K562 (cell line): Measurements from ENCODE around the gene BRSK1. TPM values are rescaled to one million over a fixed set of nuclear protein-coding genes. Genes with fewer than 3 reads are reported as not detected.
A peak's percentile ranks its signal among the peaks of the same experiment; 100 is the strongest.

Experiments
- DMBX1 ChIP-seq: fragments of 250-450 bp; sonication (Bioruptor Pico); IDR thresholded peaks from 2 replicates; pipeline ENCODE4 v1.8.0; 2022; ENCODE audit warnings: inconsistent platforms, mild to moderate bottlenecking, moderate library complexity, borderline replicate concordance
- GATAD2A ChIP-seq: fragments of 450-650 bp; IDR thresholded peaks from 2 replicates; pipeline ENCODE4 v1.6.1; 2017
- SPI1 ChIP-seq: IDR thresholded peaks from 2 replicates; pipeline ENCODE4 v1.6.1; 2011; ENCODE audit warnings: low read depth, low read length, control low read depth, borderline replicate concordance
- TFE3 ChIP-seq: fragments of 450-650 bp; formaldehyde crosslinking; IDR thresholded peaks from 2 replicates; pipeline ENCODE4 v1.4.0; 2020; ENCODE audit warnings: mild to moderate bottlenecking, mixed read lengths
- polyA plus RNA-seq, 8 experiments: library from polyadenylated mRNA; depleted of rRNA in 4 of 8; stranded (reverse) in 5 of 8; unstranded in 3 of 8; fragments of >200 nt; fragmentation: Nextera tagmentation in 2 of 8; fragmentation: Illumina TruSeq in 1 of 8; extraction: Ambion mirVana in 2 of 8; extraction: Trizol in 1 of 8; gene quantifications; 2 replicates each; pipeline versions ENCODE4 v1.2.1 to v1.2.3, GENCODE V29; 2011 to 2014; ENCODE audit warnings: inconsistent platforms in 1 of 8, missing spikeins in 1 of 8
- total RNA-seq, 7 experiments: library from RNA; depleted of rRNA in 6 of 7; stranded (reverse); fragments of >200 nt in 6 of 7; fragmentation: Illumina TruSeq in 2 of 7; extraction: Trizol in 2 of 7; gene quantifications; 2 replicates each; pipeline versions ENCODE4 v1.2.1 to v1.2.3, GENCODE V29; 2011 to 2021; ENCODE audit warnings: low replicate concordance in 1 of 7
- TF ChIP-seq, protein P1 (sequence below): fragments of 450-650 bp; IDR thresholded peaks from 2 replicates; pipeline ENCODE4 v1.6.1; 2016; ENCODE audit warnings: mild to moderate bottlenecking, moderate library complexity
- TF ChIP-seq, protein P2 (sequence below): sonication (generic); formaldehyde crosslinking; IDR thresholded peaks from 2 replicates; pipeline ENCODE4 v1.9.0; 2022; ENCODE audit warnings: mild to moderate bottlenecking, missing genetic modification reagents
- TF ChIP-seq, protein P3 (sequence below): fragments of 450-650 bp; IDR thresholded peaks from 2 replicates; pipeline ENCODE4 v1.6.1; 2017; ENCODE audit warnings: antibody characterized with exemption, mild to moderate bottlenecking

The BRSK1 gene
- total and polyA plus RNA-seq, 9 of the 15 experiments (the other 6 are each of a cell fraction or from before 2014, with no cell fraction given), result 1.7 to 9.3 (median 3.8) TPM; not detected in 2

DNA sequence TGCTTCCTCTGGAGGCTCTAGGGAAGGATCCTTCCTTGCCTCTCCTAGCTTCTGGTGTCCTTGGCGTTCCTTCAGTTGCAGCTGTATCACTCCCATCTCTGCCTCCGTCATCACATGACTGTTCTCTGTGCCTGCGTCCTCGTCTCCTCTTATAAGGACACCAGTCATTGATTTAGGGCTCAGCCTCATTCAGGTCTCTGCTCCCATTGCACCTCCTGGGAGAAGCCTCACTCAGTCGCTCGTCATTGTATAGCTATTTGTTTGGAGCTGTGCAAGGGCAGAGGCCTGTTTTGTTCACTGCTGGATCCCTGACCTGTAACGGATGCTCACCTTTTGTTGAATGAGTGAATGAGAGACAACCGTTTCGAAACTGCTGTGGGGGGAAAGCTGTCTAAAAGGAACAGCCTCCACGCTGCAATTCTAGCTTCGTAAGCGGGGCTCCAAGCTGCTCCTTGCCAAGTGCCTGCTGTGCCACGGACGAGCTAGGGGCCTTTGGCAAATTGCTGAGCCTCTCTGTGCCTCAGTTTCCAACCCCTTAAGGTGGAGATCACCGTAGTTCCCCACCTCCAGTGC lies 17.2 kb downstream of the BRSK1 start (continued):
- TF ChIP-seq, protein P1, sequence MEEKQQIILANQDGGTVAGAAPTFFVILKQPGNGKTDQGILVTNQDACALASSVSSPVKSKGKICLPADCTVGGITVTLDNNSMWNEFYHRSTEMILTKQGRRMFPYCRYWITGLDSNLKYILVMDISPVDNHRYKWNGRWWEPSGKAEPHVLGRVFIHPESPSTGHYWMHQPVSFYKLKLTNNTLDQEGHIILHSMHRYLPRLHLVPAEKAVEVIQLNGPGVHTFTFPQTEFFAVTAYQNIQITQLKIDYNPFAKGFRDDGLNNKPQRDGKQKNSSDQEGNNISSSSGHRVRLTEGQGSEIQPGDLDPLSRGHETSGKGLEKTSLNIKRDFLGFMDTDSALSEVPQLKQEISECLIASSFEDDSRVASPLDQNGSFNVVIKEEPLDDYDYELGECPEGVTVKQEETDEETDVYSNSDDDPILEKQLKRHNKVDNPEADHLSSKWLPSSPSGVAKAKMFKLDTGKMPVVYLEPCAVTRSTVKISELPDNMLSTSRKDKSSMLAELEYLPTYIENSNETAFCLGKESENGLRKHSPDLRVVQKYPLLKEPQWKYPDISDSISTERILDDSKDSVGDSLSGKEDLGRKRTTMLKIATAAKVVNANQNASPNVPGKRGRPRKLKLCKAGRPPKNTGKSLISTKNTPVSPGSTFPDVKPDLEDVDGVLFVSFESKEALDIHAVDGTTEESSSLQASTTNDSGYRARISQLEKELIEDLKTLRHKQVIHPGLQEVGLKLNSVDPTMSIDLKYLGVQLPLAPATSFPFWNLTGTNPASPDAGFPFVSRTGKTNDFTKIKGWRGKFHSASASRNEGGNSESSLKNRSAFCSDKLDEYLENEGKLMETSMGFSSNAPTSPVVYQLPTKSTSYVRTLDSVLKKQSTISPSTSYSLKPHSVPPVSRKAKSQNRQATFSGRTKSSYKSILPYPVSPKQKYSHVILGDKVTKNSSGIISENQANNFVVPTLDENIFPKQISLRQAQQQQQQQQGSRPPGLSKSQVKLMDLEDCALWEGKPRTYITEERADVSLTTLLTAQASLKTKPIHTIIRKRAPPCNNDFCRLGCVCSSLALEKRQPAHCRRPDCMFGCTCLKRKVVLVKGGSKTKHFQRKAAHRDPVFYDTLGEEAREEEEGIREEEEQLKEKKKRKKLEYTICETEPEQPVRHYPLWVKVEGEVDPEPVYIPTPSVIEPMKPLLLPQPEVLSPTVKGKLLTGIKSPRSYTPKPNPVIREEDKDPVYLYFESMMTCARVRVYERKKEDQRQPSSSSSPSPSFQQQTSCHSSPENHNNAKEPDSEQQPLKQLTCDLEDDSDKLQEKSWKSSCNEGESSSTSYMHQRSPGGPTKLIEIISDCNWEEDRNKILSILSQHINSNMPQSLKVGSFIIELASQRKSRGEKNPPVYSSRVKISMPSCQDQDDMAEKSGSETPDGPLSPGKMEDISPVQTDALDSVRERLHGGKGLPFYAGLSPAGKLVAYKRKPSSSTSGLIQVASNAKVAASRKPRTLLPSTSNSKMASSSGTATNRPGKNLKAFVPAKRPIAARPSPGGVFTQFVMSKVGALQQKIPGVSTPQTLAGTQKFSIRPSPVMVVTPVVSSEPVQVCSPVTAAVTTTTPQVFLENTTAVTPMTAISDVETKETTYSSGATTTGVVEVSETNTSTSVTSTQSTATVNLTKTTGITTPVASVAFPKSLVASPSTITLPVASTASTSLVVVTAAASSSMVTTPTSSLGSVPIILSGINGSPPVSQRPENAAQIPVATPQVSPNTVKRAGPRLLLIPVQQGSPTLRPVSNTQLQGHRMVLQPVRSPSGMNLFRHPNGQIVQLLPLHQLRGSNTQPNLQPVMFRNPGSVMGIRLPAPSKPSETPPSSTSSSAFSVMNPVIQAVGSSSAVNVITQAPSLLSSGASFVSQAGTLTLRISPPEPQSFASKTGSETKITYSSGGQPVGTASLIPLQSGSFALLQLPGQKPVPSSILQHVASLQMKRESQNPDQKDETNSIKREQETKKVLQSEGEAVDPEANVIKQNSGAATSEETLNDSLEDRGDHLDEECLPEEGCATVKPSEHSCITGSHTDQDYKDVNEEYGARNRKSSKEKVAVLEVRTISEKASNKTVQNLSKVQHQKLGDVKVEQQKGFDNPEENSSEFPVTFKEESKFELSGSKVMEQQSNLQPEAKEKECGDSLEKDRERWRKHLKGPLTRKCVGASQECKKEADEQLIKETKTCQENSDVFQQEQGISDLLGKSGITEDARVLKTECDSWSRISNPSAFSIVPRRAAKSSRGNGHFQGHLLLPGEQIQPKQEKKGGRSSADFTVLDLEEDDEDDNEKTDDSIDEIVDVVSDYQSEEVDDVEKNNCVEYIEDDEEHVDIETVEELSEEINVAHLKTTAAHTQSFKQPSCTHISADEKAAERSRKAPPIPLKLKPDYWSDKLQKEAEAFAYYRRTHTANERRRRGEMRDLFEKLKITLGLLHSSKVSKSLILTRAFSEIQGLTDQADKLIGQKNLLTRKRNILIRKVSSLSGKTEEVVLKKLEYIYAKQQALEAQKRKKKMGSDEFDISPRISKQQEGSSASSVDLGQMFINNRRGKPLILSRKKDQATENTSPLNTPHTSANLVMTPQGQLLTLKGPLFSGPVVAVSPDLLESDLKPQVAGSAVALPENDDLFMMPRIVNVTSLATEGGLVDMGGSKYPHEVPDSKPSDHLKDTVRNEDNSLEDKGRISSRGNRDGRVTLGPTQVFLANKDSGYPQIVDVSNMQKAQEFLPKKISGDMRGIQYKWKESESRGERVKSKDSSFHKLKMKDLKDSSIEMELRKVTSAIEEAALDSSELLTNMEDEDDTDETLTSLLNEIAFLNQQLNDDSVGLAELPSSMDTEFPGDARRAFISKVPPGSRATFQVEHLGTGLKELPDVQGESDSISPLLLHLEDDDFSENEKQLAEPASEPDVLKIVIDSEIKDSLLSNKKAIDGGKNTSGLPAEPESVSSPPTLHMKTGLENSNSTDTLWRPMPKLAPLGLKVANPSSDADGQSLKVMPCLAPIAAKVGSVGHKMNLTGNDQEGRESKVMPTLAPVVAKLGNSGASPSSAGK, result no peak
- TF ChIP-seq GATAD2A, result no peak
- TF ChIP-seq, protein P2, sequence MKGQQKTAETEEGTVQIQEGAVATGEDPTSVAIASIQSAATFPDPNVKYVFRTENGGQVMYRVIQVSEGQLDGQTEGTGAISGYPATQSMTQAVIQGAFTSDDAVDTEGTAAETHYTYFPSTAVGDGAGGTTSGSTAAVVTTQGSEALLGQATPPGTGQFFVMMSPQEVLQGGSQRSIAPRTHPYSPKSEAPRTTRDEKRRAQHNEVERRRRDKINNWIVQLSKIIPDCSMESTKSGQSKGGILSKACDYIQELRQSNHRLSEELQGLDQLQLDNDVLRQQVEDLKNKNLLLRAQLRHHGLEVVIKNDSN, result 0 out of 2 replicates have a peak, but pooled peaks have one; percentile 21
- TF ChIP-seq SPI1, result no peak
- peak; percentile 37 for TF ChIP-seq TFE3 (CRISPR knock-in tag)
- TF ChIP-seq, protein P3, sequence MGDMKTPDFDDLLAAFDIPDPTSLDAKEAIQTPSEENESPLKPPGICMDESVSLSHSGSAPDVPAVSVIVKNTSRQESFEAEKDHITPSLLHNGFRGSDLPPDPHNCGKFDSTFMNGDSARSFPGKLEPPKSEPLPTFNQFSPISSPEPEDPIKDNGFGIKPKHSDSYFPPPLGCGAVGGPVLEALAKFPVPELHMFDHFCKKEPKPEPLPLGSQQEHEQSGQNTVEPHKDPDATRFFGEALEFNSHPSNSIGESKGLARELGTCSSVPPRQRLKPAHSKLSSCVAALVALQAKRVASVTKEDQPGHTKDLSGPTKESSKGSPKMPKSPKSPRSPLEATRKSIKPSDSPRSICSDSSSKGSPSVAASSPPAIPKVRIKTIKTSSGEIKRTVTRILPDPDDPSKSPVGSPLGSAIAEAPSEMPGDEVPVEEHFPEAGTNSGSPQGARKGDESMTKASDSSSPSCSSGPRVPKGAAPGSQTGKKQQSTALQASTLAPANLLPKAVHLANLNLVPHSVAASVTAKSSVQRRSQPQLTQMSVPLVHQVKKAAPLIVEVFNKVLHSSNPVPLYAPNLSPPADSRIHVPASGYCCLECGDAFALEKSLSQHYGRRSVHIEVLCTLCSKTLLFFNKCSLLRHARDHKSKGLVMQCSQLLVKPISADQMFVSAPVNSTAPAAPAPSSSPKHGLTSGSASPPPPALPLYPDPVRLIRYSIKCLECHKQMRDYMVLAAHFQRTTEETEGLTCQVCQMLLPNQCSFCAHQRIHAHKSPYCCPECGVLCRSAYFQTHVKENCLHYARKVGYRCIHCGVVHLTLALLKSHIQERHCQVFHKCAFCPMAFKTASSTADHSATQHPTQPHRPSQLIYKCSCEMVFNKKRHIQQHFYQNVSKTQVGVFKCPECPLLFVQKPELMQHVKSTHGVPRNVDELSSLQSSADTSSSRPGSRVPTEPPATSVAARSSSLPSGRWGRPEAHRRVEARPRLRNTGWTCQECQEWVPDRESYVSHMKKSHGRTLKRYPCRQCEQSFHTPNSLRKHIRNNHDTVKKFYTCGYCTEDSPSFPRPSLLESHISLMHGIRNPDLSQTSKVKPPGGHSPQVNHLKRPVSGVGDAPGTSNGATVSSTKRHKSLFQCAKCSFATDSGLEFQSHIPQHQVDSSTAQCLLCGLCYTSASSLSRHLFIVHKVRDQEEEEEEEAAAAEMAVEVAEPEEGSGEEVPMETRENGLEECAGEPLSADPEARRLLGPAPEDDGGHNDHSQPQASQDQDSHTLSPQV, result 0 out of 2 replicates have a peak, but pooled peaks have one; percentile 10
- TF ChIP-seq DMBX1 (CRISPR knock-in tag), result 0 out of 2 replicates have a peak, but pooled peaks have one; percentile 30
